Naive thymus-derived CD8-positive, alpha-beta T cell (primary cell): ENCODE measurements around the gene GRIN1. TPM values are rescaled to one million over a fixed set of nuclear protein-coding genes. Genes with fewer than 3 reads are reported as not detected.
"Not testable (repeated sequence)": the region's sequence is repeated elsewhere in the genome, so short reads cannot be mapped to it uniquely, and the experiment has no call there.

Experiments
- ATAC-seq, 2 donors: fragments of 150-1000 bp; cut with Tn5 transposase in 1 of 2; sonication (Bioruptor Pico), chemical (Tn5 transposase) in 1 of 2; 1 replicate in 1 of 2; 2 replicates in 1 of 2; pipeline ENCODE4 v1.10.0; 2021; ENCODE audit warnings: mild to moderate bottlenecking in 2 of 2, moderate library complexity in 2 of 2
- POLR2A ChIA-PET: fragments of 350-600 bp; sonication (Branson Sonifier 250); formaldehyde crosslinking; loops from one replicate; lab custom pipeline; 2021; ENCODE audit warnings: antibody characterized with exemption; lab: Charles Lee
- DNase-seq, 10 donors: peaks; one replicate each; pipeline versions ENCODE4 v3.0.0 to v3.0.0-alpha.2; 2020 to 2022
- H3K27ac Mint-ChIP-seq, 10 donors: one replicate each; pipeline ENCODE4 v1.8.0; 2020 to 2022; ENCODE audit warnings: mild to moderate bottlenecking in 10 of 10, mixed read lengths in 10 of 10, moderate library complexity in 4 of 10, inconsistent platforms in 1 of 10
- H3K27me3 Mint-ChIP-seq, 5 donors: one replicate each; pipeline ENCODE4 v1.8.0; 2021 to 2022; ENCODE audit warnings: mixed read lengths in 5 of 5
- H3K36me3 Mint-ChIP-seq, 3 donors: one replicate each; pipeline ENCODE4 v1.8.0; 2020 to 2022; ENCODE audit warnings: mixed read lengths in 3 of 3, mild to moderate bottlenecking in 2 of 3, inconsistent platforms in 1 of 3
- H3K4me1 Mint-ChIP-seq, 4 donors: one replicate each; pipeline ENCODE4 v1.8.0; 2021 to 2022; ENCODE audit warnings: mixed read lengths in 4 of 4
- H3K4me3 Mint-ChIP-seq, 10 donors: one replicate each; pipeline ENCODE4 v1.8.0; 2020 to 2022; ENCODE audit warnings: mild to moderate bottlenecking in 10 of 10, mixed read lengths in 10 of 10, moderate library complexity in 6 of 10, inconsistent platforms in 1 of 10
- H3K9me3 Mint-ChIP-seq, 9 donors: one replicate each; pipeline ENCODE4 v1.8.0; 2020 to 2022; ENCODE audit warnings: mixed read lengths in 9 of 9, mild to moderate bottlenecking in 3 of 9, inconsistent platforms in 1 of 9, moderate library complexity in 1 of 9
- polyA plus RNA-seq, 3 donors: library from polyadenylated mRNA; unstranded; fragments of 300-500 nt; fragmentation: Illumina TruSeq; gene quantifications; one replicate each; pipeline ENCODE4 v1.2.3, GENCODE V29; 2021
- total RNA-seq, 8 experiments: library from RNA in 2 of 8; stranded (reverse) in 2 of 8; gene quantifications; one replicate each; pipeline ENCODE4 v1.2.3 and lab custom pipeline; 2021 to 2026

The GRIN1 gene
- total and polyA plus RNA-seq, 5 experiments from 2014 or later = not detected

DNA sequence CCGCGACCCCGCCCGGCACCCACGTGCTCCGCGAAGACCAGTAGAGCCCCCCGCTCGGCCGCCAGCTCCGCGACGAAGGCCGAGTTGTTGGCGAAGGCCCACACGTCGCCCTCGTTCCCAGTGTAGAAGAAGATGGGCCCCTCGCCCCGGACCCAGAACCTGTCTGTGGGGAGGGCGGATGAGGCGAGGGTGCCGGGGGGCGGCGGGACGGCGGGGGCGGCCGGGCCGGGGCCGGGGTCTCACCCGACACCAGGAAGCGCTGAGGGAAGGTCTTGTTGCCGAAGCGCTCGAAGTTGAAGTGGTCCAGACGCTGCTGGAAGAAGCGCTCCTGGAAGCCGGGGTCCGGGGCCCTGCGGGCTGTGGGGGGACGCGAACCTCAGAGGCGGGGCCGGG, 24.7 kb upstream of the GRIN1 start:
- Mint-ChIP-seq H3K9me3 (no peaks in the 10 kb centered on the region), H3K4me3 (peak overlapping the region in 9 of 10 donors; percentile 22 to 76 (median 57)), H3K36me3 (peaks cover 0 to 4% (median 2%) of the 10 kb centered on the region in 3 donors), H3K27ac (peak overlapping the region in 2 of 10 donors; percentile 9 to 52), H3K4me1 (peaks cover 0 to 15% (median 5%) of the 10 kb centered on the region in 4 donors), H3K27me3 (no peaks in the 10 kb centered on the region)
- ATAC-seq (peak; percentile 26 to 30), DNase-seq (no peak)
- POLR2A ChIA-PET = interaction anchor here (0.9 to 3.4 kb wide), 9 partner anchors 9 to 122 kb away, joined by 3 to 20 read pairs (median 4); partner anchors contain the start of genes MAN1B1 and TPRN

DNA sequence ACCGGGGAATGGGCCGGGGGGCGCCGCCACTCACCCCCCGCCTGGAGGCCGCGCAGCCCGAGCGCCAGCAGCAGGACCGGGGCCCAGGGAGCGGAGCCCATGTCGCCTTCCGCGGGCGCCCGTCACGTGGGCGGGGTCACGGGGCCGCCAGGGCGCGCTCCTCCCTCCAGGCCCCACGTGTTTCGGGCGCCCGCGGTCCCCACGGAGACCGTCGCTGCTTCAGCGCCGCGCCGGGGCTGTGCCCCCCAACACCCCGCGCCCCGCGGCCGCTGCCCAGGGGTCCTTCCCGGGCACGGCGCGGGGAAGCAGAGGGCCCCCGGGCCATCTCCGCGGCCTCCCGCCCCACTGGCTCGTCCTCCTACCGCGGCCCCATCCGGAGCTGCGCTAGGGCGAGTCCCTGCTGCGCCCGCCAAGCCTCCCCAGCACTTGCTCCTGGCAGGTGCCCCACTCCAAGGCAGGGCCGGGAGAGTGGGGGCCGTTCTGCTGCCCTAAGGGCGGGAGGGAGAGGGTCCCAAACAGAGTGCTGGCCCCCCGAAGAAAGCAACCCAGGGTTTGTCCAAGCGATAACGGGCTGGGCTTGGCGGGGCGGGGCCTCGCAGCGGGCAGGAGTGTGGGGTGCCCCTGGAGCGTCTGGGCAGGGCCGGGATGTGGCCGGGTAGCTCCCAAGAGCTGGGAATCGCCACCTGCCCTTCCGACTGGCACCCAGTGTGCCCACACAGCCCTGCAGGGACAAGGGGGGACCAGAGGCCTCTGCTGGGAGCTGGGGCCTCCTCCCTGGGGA, 24.2 kb upstream of the GRIN1 start, which contains the start of gene DPP7:
Gene DPP7, minus strand, starts transcription at position 121 of the 781 bp plus-strand sequence. Its CDS starts 20 bp downstream, at position 101.
- Mint-ChIP-seq H3K4me3 (peak within 1 kb of the TSS; percentile 45 to 79 (median 73)), H3K4me1 (peaks cover 0 to 18% (median 5%) of the 10 kb centered on the region in 4 donors), H3K36me3 (peaks cover 0 to 4% (median 2%) of the 10 kb centered on the region in 3 donors), H3K27ac (peak within 1 kb of the TSS in 6 of 10 donors; percentile 15 to 80 (median 62)), H3K27me3 (no peaks in the 10 kb centered on the region), H3K9me3 (no peaks in the 10 kb centered on the region)
- DNase-seq (peak; percentile 67 to 87 (median 78)), ATAC-seq (peak; percentile 94)
- POLR2A ChIA-PET = interaction anchor here (0.6 to 3.4 kb wide), 12 partner anchors 15 to 355 kb away, joined by 3 to 20 read pairs (median 3); partner anchors contain the start of genes MAN1B1, RNF224, SAPCD2 and TUBB4B

DNA sequence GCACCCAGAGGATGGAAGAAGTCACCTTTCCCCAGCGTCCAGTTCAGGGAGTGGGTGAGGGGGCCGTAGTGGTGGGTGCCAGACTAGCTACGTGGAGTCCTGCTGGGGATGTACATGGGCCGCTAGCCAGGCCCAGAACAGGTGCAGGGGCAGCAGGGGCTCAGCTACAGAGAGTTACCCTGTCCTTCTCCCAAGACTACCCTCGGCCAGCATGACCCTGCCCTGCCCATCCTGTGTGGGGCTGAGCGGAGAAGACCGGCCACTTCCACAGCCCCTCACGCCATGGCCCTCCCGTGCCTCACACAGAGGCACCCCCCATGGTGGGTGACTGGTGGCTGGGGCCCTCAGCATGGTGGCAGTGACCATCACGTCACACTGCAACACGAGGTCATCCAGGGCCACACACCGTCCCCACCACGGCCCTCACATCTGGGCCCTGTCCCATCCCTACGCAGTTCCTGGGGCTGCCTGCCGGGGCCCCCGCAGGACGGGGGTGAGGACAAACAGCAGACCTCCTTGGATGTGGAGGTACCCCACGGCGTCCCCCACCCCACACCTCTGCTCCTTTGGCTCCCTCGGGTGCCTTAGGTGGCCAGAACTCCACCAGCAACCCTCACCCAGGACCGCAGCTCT, 23.4 kb upstream of the GRIN1 start:
- H3K27me3 Mint-ChIP-seq = no peaks in the 10 kb centered on the region
- no peak for ATAC-seq
- no peak for DNase-seq
- POLR2A ChIA-PET = interaction anchor here (0.5 to 3.4 kb wide), 13 partner anchors 14 to 356 kb away, joined by 3 to 20 read pairs (median 3); partner anchors contain the start of genes MAN1B1, RNF224, SAPCD2 and TUBB4B
- peak overlapping the region in 1 of 10 donors; percentile 65 for H3K27ac Mint-ChIP-seq
- H3K4me3 Mint-ChIP-seq = peak overlapping the region in 5 of 10 donors; percentile 26 to 53 (median 45)
- no peaks in the 10 kb centered on the region for H3K9me3 Mint-ChIP-seq
- peaks cover 0 to 4% (median 2%) of the 10 kb centered on the region in 3 donors for H3K36me3 Mint-ChIP-seq
- peaks cover 0 to 18% (median 5%) of the 10 kb centered on the region in 4 donors for H3K4me1 Mint-ChIP-seq

GRCh38 chr9:137116027-137116507, 22.9 kb upstream of the GRIN1 start:
- Mint-ChIP-seq H3K4me1 (peaks cover 0 to 18% (median 5%) of the 10 kb centered on the region in 4 donors), H3K9me3 (no peaks in the 10 kb centered on the region), H3K27me3 (no peaks in the 10 kb centered on the region), H3K4me3 (peak overlapping the region in 3 of 10 donors; percentile 52 to 74 (median 53)), H3K27ac (peak overlapping the region in 1 of 10 donors; percentile 39), H3K36me3 (peaks cover 0 to 2% (median 0%) of the 10 kb centered on the region in 3 donors)
- POLR2A ChIA-PET = interaction anchor here (3.1 kb wide), 1 partner anchor 13 kb away, joined by 14 read pairs; no protein-coding TSS in a partner anchor
- no peak for ATAC-seq
- DNase-seq = no peak

- POLR2A ChIA-PET = interaction anchor here (1.6 kb wide), 1 partner anchor 107 kb away, joined by 4 read pairs; no protein-coding TSS in a partner anchor
- ATAC-seq (no peak), DNase-seq (no peak)
- H3K9me3 Mint-ChIP-seq = no peaks in the 10 kb centered on the region
- peaks cover 0 to 20% (median 5%) of the 10 kb centered on the region in 4 donors for H3K4me1 Mint-ChIP-seq
- peak overlapping the region in 5 of 10 donors; percentile 19 to 65 (median 40) for H3K4me3 Mint-ChIP-seq
- H3K36me3 Mint-ChIP-seq = peaks cover 0 to 2% (median 0%) of the 10 kb centered on the region in 3 donors
- no peaks in the 10 kb centered on the region for H3K27me3 Mint-ChIP-seq
- no peak overlapping the region for H3K27ac Mint-ChIP-seq
These were observed 22.2 kb upstream of the GRIN1 start for GRCh38 chr9:137116728-137117127.

DNA sequence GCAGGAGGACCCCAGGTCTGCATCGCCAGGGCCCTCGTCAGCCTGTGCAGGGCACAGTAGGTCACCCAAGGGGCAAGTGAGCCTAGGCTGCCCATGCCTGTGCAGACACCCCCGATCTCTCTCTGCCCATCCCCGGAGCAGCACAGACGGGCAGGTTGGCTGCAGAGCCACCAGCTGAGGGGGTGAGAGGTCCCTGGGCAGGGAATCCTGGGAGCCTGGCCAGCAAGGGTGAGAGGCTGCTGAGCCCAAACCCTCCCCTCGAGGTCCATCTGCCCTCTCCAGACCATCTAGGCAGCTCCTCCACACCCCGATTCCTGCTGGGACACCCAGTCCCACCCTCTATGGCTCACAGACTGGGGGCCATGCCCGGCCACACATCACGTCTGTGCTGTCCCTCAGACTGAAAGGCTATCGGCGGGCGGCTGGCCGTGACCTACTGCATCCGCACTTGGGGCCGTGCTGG, 21.7 kb upstream of the GRIN1 start:
- no peak for ATAC-seq

DNA sequence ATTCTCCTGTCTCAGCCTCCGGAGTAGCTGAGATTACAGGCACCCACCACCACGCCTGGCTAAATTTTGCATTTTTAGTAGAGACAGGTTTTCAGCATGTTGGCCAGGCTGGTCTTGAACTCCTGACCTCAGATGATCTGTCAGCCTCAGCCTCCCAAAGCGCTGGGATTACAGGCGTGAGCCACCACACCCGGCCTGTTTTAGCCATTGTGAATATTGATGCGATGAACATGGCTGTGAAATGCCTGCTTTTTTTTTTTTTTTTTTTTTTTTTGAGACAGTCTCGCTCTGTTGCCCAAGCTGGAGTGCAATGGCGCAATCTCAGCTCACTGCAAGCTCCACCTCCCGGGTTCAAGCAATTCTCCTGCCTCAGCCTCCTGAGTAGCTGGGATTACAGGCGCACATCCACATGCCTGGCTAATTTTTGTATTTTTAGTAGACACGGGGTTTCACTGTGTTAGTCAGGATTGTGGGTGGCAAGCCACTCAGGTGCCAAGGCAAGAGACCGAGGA, 20.8 kb upstream of the GRIN1 start:
- POLR2A ChIA-PET = interaction anchor here (0.7 to 1.6 kb wide), 7 partner anchors 11 to 141 kb away, joined by 3 to 11 read pairs (median 6); partner anchors contain the start of gene MAN1B1
- not testable (repeated sequence) for H3K9me3 Mint-ChIP-seq, ATAC-seq, H3K4me3 Mint-ChIP-seq, H3K27me3 Mint-ChIP-seq, H3K27ac Mint-ChIP-seq, DNase-seq, H3K36me3 Mint-ChIP-seq
- H3K4me1 Mint-ChIP-seq = peaks cover 0 to 27% (median 8%) of the 10 kb centered on the region in 4 donors

More for the DNA sequence above, 21.7 kb upstream of the GRIN1 start:
- Mint-ChIP-seq H3K27me3 (no peaks in the 10 kb centered on the region), H3K4me3 (peak overlapping the region in 2 of 10 donors; percentile 20 to 52), H3K9me3 (no peaks in the 10 kb centered on the region), H3K4me1 (peaks cover 0 to 26% (median 9%) of the 10 kb centered on the region in 4 donors), H3K36me3 (peaks cover 0 to 2% (median 0%) of the 10 kb centered on the region in 3 donors), H3K27ac (no peak overlapping the region)
- POLR2A ChIA-PET = interaction anchor here (1.6 kb wide), 1 partner anchor 106 kb away, joined by 4 read pairs; no protein-coding TSS in a partner anchor
- no peak for DNase-seq

DNA sequence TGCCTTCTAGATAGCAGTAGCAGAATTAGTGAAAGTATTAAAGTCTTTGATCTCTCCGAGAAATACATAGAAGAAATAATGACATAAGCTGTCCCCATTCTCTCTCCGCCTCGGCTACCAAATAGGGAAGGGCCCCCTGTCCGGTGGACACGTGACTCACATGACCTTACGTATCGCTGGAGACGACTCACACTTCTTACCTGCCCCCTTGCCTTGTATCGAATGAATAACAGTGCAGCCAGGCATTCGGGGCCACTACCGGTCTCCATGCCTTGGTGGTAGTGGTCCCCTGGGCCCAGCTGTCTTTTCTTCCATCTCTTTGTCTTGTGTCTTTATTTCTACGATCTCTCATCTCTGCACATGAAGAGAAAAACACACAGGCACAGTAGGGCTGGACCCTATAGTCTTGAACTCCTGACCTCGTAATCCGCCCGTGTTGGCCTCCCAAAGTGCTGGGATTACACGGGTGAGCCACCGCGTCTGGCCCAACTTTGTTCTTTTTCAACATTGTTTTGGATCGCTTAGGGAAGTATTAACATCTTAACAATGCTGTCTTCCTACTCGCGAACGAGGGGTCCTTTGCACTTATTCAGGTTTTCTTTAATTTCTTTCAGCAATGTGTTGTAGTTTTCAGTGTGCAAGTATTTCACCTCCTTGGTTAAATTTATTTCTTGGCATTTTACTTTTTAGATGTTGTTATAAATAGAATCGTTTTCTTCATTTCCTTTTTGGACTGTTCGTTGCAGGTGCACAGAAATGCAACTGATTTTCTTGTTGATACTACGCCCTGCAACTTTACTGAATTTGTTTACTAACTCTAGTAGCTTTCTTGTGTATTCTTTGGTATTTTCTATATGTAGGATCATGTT, 16.8 kb upstream of the GRIN1 start:
- DNase-seq, H3K27me3 Mint-ChIP-seq, ATAC-seq, H3K36me3 Mint-ChIP-seq, H3K9me3 Mint-ChIP-seq: not testable (repeated sequence)
- H3K4me3 Mint-ChIP-seq = peak overlapping the region in 2 of 10 donors; percentile 7 to 55
- peaks cover 7 to 38% (median 12%) of the 10 kb centered on the region in 4 donors for H3K4me1 Mint-ChIP-seq
- peak overlapping the region in 2 of 10 donors; percentile 25 to 59 for H3K27ac Mint-ChIP-seq
- POLR2A ChIA-PET = interaction anchor here (0.7 kb wide), 1 partner anchor 26 kb away, joined by 4 read pairs; no protein-coding TSS in a partner anchor

- POLR2A ChIA-PET = interaction anchor here (0.6 to 1.1 kb wide), 4 partner anchors 9 to 194 kb away, joined by 3 to 4 read pairs (median 4); no protein-coding TSS in a partner anchor
- peaks cover 13 to 44% (median 17%) of the 10 kb centered on the region in 4 donors for H3K4me1 Mint-ChIP-seq
- DNase-seq, H3K36me3 Mint-ChIP-seq, ATAC-seq, H3K9me3 Mint-ChIP-seq, H3K27me3 Mint-ChIP-seq: not testable (repeated sequence)
- H3K27ac Mint-ChIP-seq = peak overlapping the region in 1 of 10 donors; percentile 59
- H3K4me3 Mint-ChIP-seq = peak overlapping the region in 2 of 10 donors; percentile 7 to 55
These were observed 16.0 kb upstream of the GRIN1 start for GRCh38 chr9:137122796-137123467.

- no peaks in the 10 kb centered on the region for H3K9me3 Mint-ChIP-seq
- no peak overlapping the region for H3K4me3 Mint-ChIP-seq
- H3K4me1 Mint-ChIP-seq = peaks cover 16 to 49% (median 22%) of the 10 kb centered on the region in 4 donors
- H3K27ac Mint-ChIP-seq = no peak overlapping the region
- H3K27me3 Mint-ChIP-seq = no peaks in the 10 kb centered on the region
- POLR2A ChIA-PET = interaction anchor here (0.6 to 1.1 kb wide), 3 partner anchors 10 to 193 kb away, joined by 3 to 4 read pairs (median 3); no protein-coding TSS in a partner anchor
- ATAC-seq (no peak), DNase-seq (no peak)
- H3K36me3 Mint-ChIP-seq = no peaks in the 10 kb centered on the region
These were observed 15.5 kb upstream of the GRIN1 start for GRCh38 chr9:137123468-137123837.
